Measurements from ENCODE around the gene PSTPIP1.
A peak's percentile ranks its signal among the peaks of the same experiment; 100 is the strongest.

PSTPIP1 gene

GRCh38 chr15:77032052-77032646 is 37.2 kb downstream of the PSTPIP1 start:
- peak; percentile 16 for DNase-seq

- peak; percentile 13 for DNase-seq
Observed at GRCh38 chr15:77032647-77033416, 37.9 kb downstream of the PSTPIP1 start.

- DNase-seq = peak; percentile 18
Observed at GRCh38 chr15:77033417-77033728, 38.4 kb downstream of the PSTPIP1 start.

GRCh38 chr15:77033729-77034671 is 39.1 kb downstream of the PSTPIP1 start:
- peak; percentile 19 for DNase-seq

- DNase-seq = peak; percentile 39
Observed at GRCh38 chr15:77034695-77035489, 40.0 kb downstream of the PSTPIP1 start.

- peak; percentile 23 for DNase-seq
Observed at GRCh38 chr15:77035584-77035983, 40.7 kb downstream of the PSTPIP1 start.

- DNase-seq = no peak
Observed at GRCh38 chr15:77035999-77036471, 41.1 kb downstream of the PSTPIP1 start.

GRCh38 chr15:77036537-77037387 is 41.8 kb downstream of the PSTPIP1 start:
- DNase-seq = peak; percentile 35

GRCh38 chr15:77037388-77038209 is 42.7 kb downstream of the PSTPIP1 start:
- peak; percentile 19 for DNase-seq

- no peak for DNase-seq
Observed at GRCh38 chr15:77038312-77039216, 43.6 kb downstream of the PSTPIP1 start.

GRCh38 chr15:77039217-77039533 is 44.2 kb downstream of the PSTPIP1 start:
- DNase-seq = no peak

- DNase-seq = no peak
Observed at GRCh38 chr15:77039848-77040247, 44.9 kb downstream of the PSTPIP1 start.

GRCh38 chr15:77040673-77041072 is 45.7 kb downstream of the PSTPIP1 start:
- peak; percentile 15 for DNase-seq

- DNase-seq = no peak
Observed at GRCh38 chr15:77042245-77042919, 47.5 kb downstream of the PSTPIP1 start.

- DNase-seq = no peak
Observed at GRCh38 chr15:77042955-77043920, 48.3 kb downstream of the PSTPIP1 start.

- no peak for DNase-seq
Observed at GRCh38 chr15:77044228-77045042, 49.5 kb downstream of the PSTPIP1 start.

GRCh38 chr15:77045985-77046384 is 51.1 kb downstream of the PSTPIP1 start:
- DNase-seq = no peak
